ENCODE data around the gene UBE2D4. TPM values are rescaled to one million over a fixed set of nuclear protein-coding genes. Genes with fewer than 3 reads are reported as not detected.
"Not testable (repeated sequence)": the region's sequence is repeated elsewhere in the genome, so short reads cannot be mapped to it uniquely, and the experiment has no call there.

UBE2D4 gene
- total and polyA plus RNA-seq, 9 of the 15 experiments (the other 6 are each of a cell fraction or from before 2014, with no cell fraction given), result 3.3 to 16.2 (median 7.5) TPM

GRCh38 chr7:43990829-43991228 lies 64.6 kb downstream of the UBE2D4 start:
- BruUV-seq (replicated peaks); FAIRE-seq; H2AFZ ChIP-seq (ENCODE audit: low read depth, low read length); H4K20me1 ChIP-seq (replicated peaks; ENCODE audit: control insufficient read depth, insufficient read depth, low read length); H3K9me3 ChIP-seq (replicated peaks; ENCODE audit: control insufficient read depth, insufficient read depth, low read depth, low read length); H3K79me2 ChIP-seq (ENCODE audit: control insufficient read depth, insufficient read depth, low read length); H3K27ac ChIP-seq (ENCODE audit: extremely low read depth, low read depth, low read length); intact Hi-C loops (cut with micrococcal nuclease); ATAC-seq; H3K4me1 ChIP-seq (replicated peaks in 1 of 2; ENCODE audit: control insufficient read depth in 2 of 2, insufficient read depth in 2 of 2, low read length in 2 of 2); H3K9ac ChIP-seq (ENCODE audit: insufficient read depth in 1 of 2, low read depth in 2 of 2, low read length in 2 of 2); H3K27me3 ChIP-seq (ENCODE audit: control insufficient read depth in 2 of 2, insufficient read depth in 2 of 2, low read length in 2 of 2); H3K36me3 ChIP-seq (ENCODE audit: control insufficient read depth, insufficient read depth, low read length); DNase-seq (ENCODE audit: extremely low read depth in 1 of 4, low spot score in 3 of 4); in situ Hi-C loops (cut with MboI); CTCF ChIA-PET (ENCODE audit: low intra/inter-chr PET ratio); H3K4me3 ChIP-seq; H3K4me2 ChIP-seq (ENCODE audit: insufficient read depth, low read length); H3K9me1 ChIP-seq (ENCODE audit: control insufficient read depth, insufficient read depth, low read length); POLR2A ChIA-PET: not testable (repeated sequence)
- TF ChIP-seq NFIC (IDR thresholded peaks at IDR 0.05), result 0 out of 2 replicates have a peak, but pooled peaks have one; percentile 19
- 86% methylated on average over 1 of the region's 1 CpG for WGBS (ENCODE audit: insufficient coverage, low coverage, missing lambda C conversion rate)

DNA sequence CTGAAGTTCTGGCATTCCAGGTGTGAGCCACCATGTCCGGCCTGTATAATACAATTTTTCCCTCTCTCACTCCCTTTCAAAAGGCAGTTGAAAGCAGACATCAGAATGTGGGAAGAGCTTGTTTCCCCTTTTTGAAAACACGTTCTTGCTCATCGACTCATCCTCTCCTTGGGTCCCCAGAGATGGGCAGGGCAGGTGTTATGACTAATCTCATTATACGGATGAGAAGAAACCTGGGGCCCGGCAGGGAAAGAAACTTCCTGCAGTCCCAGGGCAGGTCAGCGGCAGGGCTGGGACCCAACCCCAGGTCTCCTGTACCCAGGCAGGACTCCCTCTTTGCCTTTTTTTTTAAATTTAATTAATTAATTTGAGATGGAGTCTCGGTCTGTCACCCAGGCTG lies 66.7 kb downstream of the UBE2D4 start:
- H3K9me3 ChIP-seq (replicated peaks; ENCODE audit: control insufficient read depth, insufficient read depth, low read depth, low read length); DNase-seq (ENCODE audit: extremely low read depth in 1 of 4, low spot score in 3 of 4); FAIRE-seq; intact Hi-C loops (cut with micrococcal nuclease); H3K9ac ChIP-seq (ENCODE audit: insufficient read depth in 1 of 2, low read depth in 2 of 2, low read length in 2 of 2); H3K27me3 ChIP-seq (ENCODE audit: control insufficient read depth in 2 of 2, insufficient read depth in 2 of 2, low read length in 2 of 2); H3K4me1 ChIP-seq (replicated peaks in 1 of 2; ENCODE audit: control insufficient read depth in 2 of 2, insufficient read depth in 2 of 2, low read length in 2 of 2); H2AFZ ChIP-seq (ENCODE audit: low read depth, low read length); H3K9me1 ChIP-seq (ENCODE audit: control insufficient read depth, insufficient read depth, low read length); H3K4me3 ChIP-seq; CTCF ChIA-PET (ENCODE audit: low intra/inter-chr PET ratio); BruUV-seq (replicated peaks); in situ Hi-C loops (cut with MboI); H3K79me2 ChIP-seq (ENCODE audit: control insufficient read depth, insufficient read depth, low read length); H3K4me2 ChIP-seq (ENCODE audit: insufficient read depth, low read length); POLR2A ChIA-PET; H4K20me1 ChIP-seq (replicated peaks; ENCODE audit: control insufficient read depth, insufficient read depth, low read length); H3K27ac ChIP-seq (ENCODE audit: extremely low read depth, low read depth, low read length); ATAC-seq; H3K36me3 ChIP-seq (ENCODE audit: control insufficient read depth, insufficient read depth, low read length): not testable (repeated sequence)
- WGBS (ENCODE audit: insufficient coverage, low coverage, missing lambda C conversion rate), result 71% methylated on average over 4 of the region's 7 CpGs

- H3K4me2 ChIP-seq (ENCODE audit: insufficient read depth, low read length); H3K9me1 ChIP-seq (ENCODE audit: control insufficient read depth, insufficient read depth, low read length); BruUV-seq (replicated peaks); in situ Hi-C loops (cut with MboI); H3K79me2 ChIP-seq (ENCODE audit: control insufficient read depth, insufficient read depth, low read length); H3K27me3 ChIP-seq (ENCODE audit: control insufficient read depth in 2 of 2, insufficient read depth in 2 of 2, low read length in 2 of 2); H2AFZ ChIP-seq (ENCODE audit: low read depth, low read length); H3K4me3 ChIP-seq; H4K20me1 ChIP-seq (replicated peaks; ENCODE audit: control insufficient read depth, insufficient read depth, low read length); DNase-seq (ENCODE audit: extremely low read depth in 1 of 4, low spot score in 3 of 4); H3K27ac ChIP-seq (ENCODE audit: extremely low read depth, low read depth, low read length); CTCF ChIA-PET (ENCODE audit: low intra/inter-chr PET ratio); H3K36me3 ChIP-seq (ENCODE audit: control insufficient read depth, insufficient read depth, low read length); FAIRE-seq; POLR2A ChIA-PET; H3K9me3 ChIP-seq (replicated peaks; ENCODE audit: control insufficient read depth, insufficient read depth, low read depth, low read length); intact Hi-C loops (cut with micrococcal nuclease); ATAC-seq; H3K4me1 ChIP-seq (replicated peaks in 1 of 2; ENCODE audit: control insufficient read depth in 2 of 2, insufficient read depth in 2 of 2, low read length in 2 of 2): not testable (repeated sequence)
- 93% methylated on average over 6 of the region's 6 CpGs for WGBS (ENCODE audit: insufficient coverage, low coverage, missing lambda C conversion rate)
- peak overlapping the region in 1 of 2 experiments; percentile 45; a peak in 1 of 4 replicates for H3K9ac ChIP-seq (ENCODE audit: insufficient read depth in 1 of 2, low read depth in 2 of 2, low read length in 2 of 2)
Measured at GRCh38 chr7:43994681-43995080, 68.4 kb downstream of the UBE2D4 start.

DNA sequence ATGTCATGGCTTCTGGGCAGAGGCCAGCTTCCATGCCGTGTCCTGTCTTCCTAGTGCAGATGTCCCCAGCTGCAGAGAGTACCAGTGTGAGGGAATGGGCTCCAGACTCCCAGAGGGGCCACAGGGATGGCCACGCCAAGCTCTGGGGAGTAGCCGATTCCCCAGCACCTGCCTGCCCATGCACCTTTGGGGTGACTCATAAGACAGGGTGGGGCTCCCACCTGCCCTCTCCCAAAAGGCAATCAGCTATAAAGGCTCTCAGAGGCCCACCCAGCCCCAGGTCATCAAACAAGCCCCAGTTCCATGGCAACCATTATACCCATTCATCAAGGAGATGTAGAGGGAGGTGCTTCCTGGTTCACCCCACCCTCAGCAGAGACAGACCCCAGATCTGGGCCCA lies 71.3 kb downstream of the UBE2D4 start, which contains the start of gene SPDYE1:
Gene SPDYE1, plus strand, starts transcription at position 366 of the 400 bp plus-strand sequence. CDS start 2,053 bp downstream, outside the sequence.
- H3K4me3 ChIP-seq; H3K9me1 ChIP-seq (ENCODE audit: control insufficient read depth, insufficient read depth, low read length); H3K4me2 ChIP-seq (ENCODE audit: insufficient read depth, low read length); H3K27ac ChIP-seq (ENCODE audit: extremely low read depth, low read depth, low read length); H3K4me1 ChIP-seq (replicated peaks in 1 of 2; ENCODE audit: control insufficient read depth in 2 of 2, insufficient read depth in 2 of 2, low read length in 2 of 2); intact Hi-C loops (cut with micrococcal nuclease); DNase-seq (ENCODE audit: extremely low read depth in 1 of 4, low spot score in 3 of 4); H3K79me2 ChIP-seq (ENCODE audit: control insufficient read depth, insufficient read depth, low read length); BruUV-seq (replicated peaks); in situ Hi-C loops (cut with MboI); H3K9ac ChIP-seq (ENCODE audit: insufficient read depth in 1 of 2, low read depth in 2 of 2, low read length in 2 of 2); CTCF ChIA-PET (ENCODE audit: low intra/inter-chr PET ratio); FAIRE-seq; H3K9me3 ChIP-seq (replicated peaks; ENCODE audit: control insufficient read depth, insufficient read depth, low read depth, low read length); ATAC-seq; H3K36me3 ChIP-seq (ENCODE audit: control insufficient read depth, insufficient read depth, low read length); POLR2A ChIA-PET; H2AFZ ChIP-seq (ENCODE audit: low read depth, low read length); H4K20me1 ChIP-seq (replicated peaks; ENCODE audit: control insufficient read depth, insufficient read depth, low read length); H3K27me3 ChIP-seq (ENCODE audit: control insufficient read depth in 2 of 2, insufficient read depth in 2 of 2, low read length in 2 of 2): not testable (repeated sequence)
- WGBS (ENCODE audit: insufficient coverage, low coverage, missing lambda C conversion rate), result 100% methylated on average over 1 of the region's 3 CpGs
